ENCODE results near the gene GHITM.

DNA sequence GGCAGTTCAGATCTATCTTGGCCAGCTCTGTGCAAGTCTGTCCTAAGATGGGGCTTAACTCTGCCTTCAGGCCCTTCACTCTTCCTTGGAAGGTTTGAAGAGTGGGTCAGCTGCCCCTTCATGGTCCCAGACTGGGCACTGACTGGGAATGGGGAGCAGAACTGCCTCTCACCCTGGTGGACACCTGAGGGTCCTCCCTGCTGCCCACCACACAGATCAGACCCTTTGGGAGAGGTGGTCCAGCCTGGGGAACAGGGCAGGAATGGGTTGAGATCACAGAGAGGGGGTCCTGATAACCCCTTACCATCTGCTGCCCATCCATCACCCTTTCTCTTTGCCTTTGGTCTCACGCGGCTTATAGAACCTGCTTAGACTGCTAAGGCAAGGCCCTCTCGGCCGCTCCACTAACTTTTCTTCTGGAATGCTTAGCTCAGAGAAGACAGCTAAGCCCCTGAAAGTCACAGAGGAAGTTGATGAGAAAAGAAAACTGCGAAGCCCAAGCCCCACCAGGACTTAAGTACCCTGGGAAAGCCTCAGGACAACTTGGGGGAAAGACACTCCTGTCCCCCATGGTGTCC lies 54.6 kb downstream of the GHITM start:
- TF ChIP-seq POLR2A (IDR thresholded peaks at IDR 0.05), result no peak
- TF ChIP-seq EP300 (IDR thresholded peaks at IDR 0.05), result no peak
- TF ChIP-seq, protein P1, sequence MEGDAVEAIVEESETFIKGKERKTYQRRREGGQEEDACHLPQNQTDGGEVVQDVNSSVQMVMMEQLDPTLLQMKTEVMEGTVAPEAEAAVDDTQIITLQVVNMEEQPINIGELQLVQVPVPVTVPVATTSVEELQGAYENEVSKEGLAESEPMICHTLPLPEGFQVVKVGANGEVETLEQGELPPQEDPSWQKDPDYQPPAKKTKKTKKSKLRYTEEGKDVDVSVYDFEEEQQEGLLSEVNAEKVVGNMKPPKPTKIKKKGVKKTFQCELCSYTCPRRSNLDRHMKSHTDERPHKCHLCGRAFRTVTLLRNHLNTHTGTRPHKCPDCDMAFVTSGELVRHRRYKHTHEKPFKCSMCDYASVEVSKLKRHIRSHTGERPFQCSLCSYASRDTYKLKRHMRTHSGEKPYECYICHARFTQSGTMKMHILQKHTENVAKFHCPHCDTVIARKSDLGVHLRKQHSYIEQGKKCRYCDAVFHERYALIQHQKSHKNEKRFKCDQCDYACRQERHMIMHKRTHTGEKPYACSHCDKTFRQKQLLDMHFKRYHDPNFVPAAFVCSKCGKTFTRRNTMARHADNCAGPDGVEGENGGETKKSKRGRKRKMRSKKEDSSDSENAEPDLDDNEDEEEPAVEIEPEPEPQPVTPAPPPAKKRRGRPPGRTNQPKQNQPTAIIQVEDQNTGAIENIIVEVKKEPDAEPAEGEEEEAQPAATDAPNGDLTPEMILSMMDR (IDR thresholded peaks at IDR 0.05), result no peak

Measured in upper lobe of left lung (tissue), 4 donors.